HT1080 (cell line): Measurements from ENCODE around the gene MAG. TPM values are rescaled to one million over a fixed set of nuclear protein-coding genes. Genes with fewer than 3 reads are reported as not detected.

ENCODE experiments used
- DNase-seq: peaks from one replicate; pipeline ENCODE4 v3.0.0-alpha.2; 2015; ENCODE audit warnings: low read depth
- total RNA-seq: library from RNA; depleted of rRNA; stranded (reverse); fragments of >200 nt; shearing (Covaris generic); gene quantifications from 2 replicates; pipeline ENCODE4 v1.2.3, GENCODE V29; 2014

Gene MAG
- total RNA-seq, 1 experiment from 2014 or later: not detected

DNA sequence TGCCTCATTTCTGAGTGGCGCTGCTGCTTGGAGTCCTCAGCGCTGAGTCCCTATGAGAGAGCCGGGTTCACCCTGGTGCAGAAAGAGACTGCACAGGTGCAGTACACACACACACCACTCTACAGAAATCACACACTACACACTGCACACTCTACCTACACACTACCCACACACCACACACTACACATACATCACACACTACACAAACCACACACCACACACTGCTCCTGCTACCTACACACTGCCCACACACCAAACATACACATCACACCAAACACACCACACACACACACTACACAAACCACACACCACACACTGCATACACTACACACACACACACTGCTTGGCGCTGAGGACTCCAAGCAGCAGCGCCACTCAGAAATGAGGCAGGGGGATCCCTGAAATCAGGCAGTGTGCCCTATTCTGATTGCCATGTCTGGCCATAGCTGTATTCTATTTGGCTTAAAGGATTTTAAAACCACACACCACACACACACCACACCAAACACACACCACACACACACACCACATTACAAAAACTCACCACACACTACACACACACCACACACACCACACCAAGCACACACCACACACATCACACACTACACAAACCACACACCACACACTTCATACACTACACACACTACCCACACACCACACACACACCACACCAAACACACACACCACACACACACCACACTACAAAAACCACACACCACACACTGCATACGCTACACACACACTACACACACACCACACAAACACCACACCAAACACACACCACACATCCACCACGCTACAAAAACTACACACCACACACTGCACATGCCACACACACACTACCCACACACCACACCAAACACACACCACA, 4.9 kb downstream of the MAG start:
- no peak for DNase-seq

DNA sequence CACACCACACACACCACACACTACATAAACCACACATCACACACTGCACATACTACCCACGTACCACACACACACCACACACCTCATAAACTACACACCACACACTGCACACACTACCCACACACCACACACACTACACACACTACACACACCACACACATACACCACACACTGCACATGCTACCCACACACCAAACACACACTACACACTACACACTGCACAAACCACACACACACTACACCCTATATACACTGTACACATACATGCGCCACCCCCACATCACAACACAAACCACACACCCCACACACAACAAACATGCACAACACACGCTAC, 5.5 kb downstream of the MAG start:
- no peak for DNase-seq

DNA sequence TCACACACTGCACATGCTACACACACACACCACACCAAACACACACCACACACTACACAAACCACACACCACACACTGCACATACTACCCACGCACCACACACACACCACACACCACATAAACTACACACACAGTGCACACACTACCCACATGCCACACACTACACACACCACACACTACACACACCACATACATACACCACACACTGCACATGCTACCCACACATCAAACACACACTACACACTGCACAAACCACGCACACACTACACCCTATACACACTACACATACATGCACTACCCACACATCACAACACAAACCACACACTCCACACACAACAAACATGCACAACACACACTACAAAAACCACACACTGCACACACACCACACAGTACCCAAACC, 6.0 kb downstream of the MAG start:
- DNase-seq: no peak

DNA sequence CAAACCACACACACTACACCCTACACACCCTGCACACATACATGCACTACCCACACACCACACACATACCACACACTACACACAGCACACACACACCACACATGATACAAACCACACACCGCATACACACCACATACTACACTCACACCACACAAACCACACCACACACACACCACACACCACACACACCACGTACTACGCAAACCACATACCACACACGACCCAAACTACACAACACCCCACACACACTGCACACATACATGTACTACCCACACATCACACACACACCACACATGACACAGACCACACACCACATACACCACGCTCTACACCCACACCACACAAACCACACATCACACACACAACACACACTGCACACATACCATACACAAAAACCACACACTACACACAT, 6.6 kb downstream of the MAG start:
- no peak for DNase-seq

DNA sequence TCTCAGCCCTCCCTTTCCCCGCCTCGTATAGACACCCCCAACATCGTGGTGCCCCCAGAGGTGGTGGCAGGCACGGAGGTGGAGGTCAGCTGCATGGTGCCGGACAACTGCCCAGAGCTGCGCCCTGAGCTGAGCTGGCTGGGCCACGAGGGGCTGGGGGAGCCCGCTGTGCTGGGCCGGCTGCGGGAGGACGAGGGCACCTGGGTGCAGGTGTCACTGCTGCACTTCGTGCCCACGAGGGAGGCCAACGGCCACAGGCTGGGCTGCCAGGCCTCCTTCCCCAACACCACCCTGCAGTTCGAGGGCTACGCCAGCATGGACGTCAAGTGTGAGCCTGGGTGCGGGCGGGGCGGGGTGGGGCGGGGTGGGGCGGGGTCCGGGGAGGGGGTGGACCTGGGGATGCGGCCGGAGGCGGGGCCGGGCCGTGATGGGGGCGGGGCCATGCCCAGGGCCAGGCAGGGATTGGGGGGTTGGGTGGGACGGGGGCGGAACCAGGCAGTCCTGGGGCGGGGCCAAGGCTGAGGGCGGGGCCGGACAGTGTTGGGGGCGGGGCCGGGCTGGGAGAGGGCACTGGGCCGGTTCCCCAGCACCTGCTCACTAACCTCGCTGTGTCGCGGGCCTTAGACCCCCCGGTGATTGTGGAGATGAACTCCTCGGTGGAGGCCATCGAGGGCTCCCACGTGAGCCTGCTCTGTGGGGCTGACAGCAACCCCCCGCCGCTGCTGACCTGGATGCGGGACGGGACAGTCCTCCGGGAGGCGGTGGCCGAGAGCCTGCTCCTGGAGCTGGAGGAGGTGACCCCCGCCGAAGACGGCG, 7.8 kb downstream of the MAG start:
- DNase-seq: no peak

DNA sequence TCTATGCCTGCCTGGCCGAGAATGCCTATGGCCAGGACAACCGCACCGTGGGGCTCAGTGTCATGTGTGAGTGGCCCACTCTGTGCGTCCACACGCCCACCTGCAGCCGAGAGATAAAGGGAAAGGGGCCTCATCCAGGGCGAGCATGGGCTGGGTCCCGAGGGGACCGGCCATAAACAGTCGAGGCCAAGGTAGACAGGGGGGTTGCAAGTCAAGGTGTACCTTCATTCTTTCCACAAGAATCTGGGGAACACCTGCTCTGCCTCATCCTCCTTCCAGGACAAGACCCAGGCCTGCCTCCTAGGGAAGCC, 8.3 kb downstream of the MAG start:
- no peak for DNase-seq

DNA sequence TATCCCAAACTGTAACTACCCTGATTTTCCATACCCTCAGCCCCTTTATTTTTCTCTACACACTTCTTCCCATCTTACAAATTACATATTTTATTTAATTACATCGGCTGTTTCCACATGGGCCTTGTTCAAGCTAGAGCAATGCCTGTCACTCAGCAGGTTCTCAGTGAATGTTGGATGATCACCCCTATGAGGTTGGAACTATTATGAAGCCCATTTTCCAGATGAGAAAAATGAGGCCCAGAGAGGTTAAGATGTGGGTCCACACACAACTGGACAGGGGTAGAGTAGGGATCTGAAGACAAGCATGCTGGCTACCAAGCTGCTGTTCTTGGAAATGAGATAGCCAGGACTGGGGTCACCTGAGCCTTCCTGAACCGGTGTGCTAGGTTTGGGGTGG, 10.0 kb downstream of the MAG start:
- DNase-seq: no peak

DNA sequence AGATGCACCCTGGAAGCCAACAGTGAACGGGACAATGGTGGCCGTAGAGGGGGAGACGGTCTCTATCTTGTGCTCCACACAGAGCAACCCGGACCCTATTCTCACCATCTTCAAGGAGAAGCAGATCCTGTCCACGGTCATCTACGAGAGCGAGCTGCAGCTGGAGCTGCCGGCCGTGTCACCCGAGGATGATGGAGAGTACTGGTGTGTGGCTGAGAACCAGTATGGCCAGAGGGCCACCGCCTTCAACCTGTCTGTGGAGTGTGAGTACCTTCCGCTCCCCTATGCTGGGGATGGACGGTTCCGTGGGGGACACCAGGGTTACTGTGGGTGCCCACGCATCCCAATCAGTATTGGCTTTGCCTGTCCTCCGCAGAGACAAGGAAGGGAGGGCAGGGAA, 10.5 kb downstream of the MAG start:
- no peak for DNase-seq

DNA sequence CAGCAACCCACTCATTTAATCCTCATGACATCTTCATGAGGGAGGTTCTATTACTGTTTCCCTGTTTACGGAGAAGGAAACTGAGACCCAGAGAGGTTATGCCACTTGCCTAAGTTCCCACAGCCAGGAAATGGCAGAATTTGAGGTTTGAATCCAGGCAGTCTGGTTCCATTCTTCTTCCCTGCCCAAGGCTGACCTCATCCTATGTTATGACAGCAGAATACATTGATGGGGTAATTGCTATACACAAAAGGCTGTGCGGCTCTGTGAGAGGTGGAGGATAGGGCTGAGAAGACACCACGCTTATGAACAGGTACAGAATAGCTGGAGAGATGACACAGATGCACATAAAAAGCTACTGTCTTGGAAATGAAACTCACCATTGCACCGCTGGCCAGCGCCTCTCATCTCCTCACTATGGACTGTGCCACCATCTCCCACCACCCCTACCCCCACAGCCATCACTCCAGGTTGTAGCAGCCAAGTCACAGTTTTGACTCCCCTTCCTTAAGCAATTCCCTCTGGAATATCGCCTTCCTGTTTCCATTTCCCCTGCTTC, 11.5 kb downstream of the MAG start:
- DNase-seq: no peak

DNA sequence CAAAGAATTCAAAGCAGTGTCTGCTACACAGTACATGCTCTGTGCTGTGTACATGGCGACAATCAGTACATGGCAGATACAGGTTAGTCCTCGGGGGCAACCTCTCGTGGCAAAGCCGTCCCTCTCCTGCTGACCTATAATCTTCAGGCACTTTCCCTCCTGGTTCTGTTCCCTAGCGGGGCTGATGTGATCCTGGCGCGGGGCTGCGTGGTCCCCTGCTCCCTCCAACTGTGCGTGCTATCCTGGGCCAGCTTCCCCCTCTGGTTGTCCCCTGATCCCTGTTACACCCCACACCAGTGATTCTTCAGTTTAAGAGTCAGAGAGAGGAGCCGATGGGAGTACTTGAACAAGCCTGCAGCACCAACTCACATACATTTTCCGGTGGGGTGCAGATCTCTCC, 12.1 kb downstream of the MAG start:
- no peak for DNase-seq

DNA sequence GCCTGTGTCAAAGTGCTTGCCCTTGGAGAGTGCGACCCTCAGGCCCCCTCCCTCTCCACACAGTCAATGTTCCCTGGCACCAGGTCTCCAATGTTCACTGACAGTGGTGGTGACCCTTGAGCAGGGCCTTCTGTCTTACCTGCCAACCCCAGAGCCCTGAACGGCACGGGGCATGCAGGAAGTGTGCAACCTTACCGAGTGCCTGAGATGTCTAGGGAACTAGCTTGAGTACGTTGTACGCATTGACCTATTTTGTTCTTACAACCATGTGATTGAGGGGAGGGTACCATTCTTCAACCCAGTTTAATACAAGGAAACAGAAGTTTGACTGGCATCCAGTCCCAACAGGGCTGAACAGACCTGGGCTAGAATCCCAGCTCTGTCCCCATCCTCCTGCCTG, 13.2 kb downstream of the MAG start:
- no peak for DNase-seq

DNA sequence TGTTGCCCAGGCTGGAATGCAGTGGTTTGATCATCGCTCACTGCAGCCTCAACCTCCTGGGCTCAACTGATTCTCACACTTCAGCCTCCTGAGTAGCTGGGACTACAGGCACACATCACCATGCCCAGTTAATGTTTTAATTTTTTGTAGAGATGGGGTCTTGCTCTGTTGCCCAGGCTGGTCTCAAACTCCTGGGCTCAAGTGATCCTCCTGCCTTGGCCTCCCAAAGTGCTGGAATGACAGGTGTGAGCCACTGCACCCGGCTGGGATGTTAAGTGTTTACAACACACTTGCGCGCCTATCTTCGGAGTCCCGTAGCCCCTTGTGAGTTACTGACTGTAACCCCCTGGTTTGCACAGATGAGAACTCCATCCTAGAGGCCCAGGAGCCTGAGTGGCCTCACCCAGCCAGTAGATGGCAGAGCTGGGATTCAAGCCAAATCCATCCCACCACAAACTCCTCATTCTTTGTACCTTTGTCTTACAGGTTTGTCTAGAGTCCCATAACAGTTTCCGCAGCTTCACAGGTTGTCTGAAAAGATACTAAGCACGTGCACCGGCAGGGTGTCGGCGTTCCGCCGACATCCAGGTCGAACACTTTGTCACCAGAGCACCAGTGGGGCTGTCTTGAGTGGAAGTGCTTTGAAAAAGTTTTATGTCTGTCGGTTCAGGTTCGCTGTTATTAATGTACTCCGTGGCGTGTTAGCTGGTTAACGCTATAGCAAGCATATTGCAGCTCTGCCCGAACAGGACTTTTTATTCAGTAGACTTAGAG, 14.7 kb downstream of the MAG start:
- DNase-seq: peak; percentile 18

DNA sequence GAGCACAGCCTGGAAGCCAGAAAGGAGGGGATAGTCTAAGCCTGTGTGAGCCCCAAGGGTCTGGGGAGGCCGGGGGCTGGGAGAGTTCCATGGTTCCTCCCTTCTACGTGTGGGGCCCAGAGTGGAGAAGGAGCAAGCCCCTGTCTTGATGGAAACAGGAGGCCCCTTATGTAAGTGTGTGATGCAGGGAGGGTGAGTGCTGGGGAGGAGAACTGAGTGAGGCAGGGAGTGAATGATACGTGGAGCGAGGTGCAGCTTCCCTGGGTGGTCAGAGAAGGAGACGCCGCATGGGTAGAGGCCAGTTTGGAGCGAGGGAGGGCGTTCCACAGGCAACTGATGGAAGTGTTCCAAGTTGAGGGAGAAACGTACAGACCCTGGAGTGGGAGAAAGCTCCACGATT, 16.0 kb downstream of the MAG start:
- no peak for DNase-seq

DNA sequence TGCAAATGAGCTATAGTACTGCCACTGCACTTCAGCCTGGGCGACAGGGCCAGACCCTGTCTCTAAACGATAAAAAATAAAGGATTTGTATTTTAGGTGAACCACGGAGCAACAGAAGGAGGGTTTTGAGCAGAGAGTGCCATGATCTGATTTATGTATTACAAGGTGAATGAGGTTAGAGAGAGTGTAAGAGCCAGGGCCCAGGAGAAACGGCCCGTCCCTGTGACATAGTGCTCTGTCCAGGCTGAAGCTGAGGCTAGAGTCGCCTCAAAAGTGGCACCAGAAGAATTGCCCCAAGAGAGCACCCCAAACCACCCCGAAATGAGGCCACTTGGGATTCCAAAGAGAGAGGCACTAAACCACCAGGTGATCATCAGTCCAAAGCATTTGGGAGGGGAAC, 16.9 kb downstream of the MAG start:
- no peak for DNase-seq

DNA sequence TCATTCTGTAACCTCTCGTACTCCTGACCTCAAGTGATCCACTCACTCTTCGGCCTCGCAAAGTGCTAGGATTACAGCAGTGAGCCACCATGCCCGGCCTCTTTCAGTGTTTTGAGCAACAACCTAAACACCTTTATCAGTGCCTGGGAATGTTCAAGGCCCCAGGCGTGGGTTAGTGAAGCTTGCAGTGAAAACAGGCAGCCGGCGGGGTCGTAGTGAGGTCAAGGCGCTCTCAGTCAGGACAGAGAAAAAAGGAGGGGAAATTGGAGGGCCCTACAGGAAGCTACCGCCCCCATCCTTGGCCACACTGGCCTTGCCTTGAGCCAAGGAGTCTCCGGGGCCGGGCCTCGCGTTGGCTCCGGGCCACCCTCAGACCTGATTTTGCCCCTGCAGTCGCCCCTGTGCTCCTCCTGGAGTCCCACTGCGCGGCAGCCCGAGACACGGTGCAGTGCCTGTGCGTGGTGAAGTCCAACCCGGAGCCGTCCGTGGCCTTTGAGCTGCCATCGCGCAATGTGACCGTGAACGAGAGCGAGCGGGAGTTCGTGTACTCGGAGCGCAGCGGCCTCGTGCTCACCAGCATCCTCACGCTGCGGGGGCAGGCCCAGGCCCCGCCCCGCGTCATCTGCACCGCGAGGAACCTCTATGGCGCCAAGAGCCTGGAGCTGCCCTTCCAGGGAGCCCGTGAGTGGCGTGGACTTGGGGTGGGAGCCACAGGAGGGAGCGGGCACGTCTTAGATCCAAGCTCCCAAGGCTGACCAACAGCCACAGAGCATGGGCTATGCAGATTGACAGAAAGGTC, 17.7 kb downstream of the MAG start:
- no peak for DNase-seq

DNA sequence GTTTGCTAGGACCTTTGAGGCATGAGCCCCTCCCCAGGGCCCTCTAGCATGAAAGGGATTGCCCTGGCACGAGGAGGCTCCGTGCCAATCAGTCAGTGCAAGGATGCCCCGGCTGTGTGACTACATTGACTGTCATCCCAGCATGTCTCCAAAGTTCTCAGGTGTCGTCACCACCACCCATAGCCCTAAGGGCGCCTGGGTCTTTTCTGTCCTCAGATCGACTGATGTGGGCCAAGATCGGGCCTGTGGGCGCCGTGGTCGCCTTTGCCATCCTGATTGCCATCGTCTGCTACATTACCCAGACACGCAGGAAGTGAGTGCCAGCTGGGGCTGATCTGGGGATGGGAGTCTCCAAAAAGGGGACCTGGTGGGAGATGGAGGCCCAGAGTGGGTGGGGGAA, 18.4 kb downstream of the MAG start:
- no peak for DNase-seq

DNA sequence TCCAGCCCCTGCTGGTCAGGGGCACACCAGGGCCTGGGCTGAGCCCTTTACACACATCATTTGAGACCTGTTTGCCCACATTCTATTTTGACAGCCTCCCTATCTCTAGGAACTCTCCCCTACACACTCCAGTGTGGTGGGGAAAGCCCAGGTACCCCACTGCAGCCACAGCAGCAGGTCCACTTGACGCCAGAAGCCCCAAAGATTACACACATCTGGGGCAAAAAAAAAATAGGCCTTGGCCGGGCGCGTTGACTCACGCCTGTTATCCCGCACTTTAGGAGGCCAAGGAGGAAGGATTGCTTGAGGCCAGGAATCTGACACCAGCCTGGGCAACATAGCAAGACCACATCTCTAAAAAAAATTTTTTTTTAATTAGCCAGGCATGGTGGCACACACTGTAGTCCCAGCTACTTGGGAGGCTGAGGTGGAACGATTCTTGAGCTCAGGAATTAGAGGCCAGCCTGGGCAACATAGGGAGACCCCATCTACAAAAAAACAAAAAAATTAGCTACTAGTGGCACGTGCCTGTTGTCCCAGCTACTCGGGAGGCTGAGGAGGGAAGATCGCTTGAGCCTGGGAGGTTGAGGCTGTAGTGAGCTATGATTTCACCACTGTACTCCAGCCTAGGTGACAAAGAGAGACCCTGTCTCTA, 19.0 kb downstream of the MAG start:
- no peak for DNase-seq

DNA sequence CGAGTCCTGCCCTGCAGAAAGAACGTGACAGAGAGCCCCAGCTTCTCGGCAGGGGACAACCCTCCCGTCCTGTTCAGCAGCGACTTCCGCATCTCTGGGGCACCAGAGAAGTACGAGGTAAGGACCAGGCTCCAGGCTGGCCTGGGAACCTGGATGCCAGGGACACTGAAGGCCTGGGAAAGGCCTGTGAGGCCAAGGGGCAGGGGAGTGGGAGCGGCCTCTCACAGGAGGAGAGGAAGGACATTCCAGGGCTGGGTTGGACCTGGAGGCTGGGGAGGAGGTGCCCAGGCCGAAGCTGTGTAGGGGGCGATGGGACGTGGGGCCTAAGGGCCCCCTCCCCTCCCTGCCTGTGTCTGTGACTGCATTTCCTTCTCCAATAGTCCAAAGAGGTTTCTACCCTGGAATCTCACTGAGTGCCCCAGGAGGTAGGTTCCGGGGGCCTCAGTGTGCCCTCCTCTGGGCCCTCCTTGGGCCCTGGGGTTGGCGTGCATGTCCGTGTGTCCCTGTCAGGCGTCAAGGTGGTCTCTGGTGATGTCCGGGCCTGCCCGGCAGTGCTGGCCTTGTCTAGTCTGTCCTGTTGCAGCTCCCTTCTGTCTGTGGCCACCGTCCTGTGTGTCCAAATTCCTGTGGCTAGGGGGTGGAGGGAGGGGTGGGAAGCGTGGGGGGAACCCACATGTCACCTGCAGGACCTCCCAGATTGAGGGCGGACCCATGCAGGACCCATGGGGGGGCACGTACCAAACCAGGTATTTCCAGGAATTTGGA, 20.1 kb downstream of the MAG start:
- DNase-seq: no peak

DNA sequence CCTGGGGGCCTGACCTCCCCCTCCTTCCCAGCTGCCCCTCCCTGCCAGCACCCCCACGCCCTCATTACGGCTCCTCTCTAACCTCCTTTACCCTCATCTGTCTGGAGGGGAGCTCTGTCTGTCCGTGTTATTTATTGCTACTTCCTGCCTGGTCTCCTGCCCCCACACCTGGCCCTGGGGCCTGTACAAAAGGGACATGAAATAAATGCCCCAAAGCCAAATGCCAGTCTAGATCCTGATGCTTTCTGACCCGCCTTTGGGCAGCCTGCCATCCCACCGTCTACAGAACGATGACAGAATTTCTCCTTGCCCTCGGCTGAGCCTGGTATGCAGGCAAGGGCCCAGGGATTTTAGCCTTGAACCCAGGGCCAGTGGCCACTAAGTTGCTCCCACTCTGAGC, 21.6 kb downstream of the MAG start:
- DNase-seq: no peak

DNA sequence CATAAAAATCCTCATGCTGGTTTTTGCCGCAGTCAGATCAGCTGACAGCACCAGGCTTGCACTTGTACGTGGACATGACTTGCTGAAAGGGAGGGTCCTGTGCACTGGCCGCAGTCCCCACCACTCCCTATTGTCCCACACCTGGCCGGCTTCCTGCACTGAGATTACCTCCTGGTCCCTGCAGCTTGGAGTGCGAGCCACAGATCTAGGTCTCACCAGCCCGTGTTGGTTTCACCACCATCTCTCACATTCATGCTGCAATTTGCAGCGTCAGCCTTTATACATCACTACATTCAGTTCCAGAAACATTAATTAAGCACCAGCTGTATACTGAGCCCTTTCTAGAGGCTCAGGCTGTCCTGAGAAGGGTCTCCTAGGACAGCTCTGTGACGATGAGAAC, 22.1 kb downstream of the MAG start:
- no peak for DNase-seq
